ENCODE measurements around the gene PLLP.

The PLLP gene

GRCh38 chr16:57235128-57236021 lies 49.1 kb downstream of the PLLP start:
- TF ChIP-seq CSDC2 (CRISPR knock-in tag; IDR thresholded peaks at IDR 0.05) (no peak), CSRNP3 (CRISPR knock-in tag; IDR thresholded peaks at IDR 0.05) (no peak), ZNF8 (CRISPR knock-in tag; IDR thresholded peaks at IDR 0.05) (no peak), ARNTL (CRISPR knock-in tag; IDR thresholded peaks at IDR 0.05; ENCODE audit: borderline replicate concordance, low read depth) (no peak), CREB5 (CRISPR knock-in tag; IDR thresholded peaks at IDR 0.05; ENCODE audit: low read depth) (no peak), BACH2 (CRISPR knock-in tag; IDR thresholded peaks at IDR 0.05; ENCODE audit: borderline replicate concordance) (no peak), RARB (CRISPR knock-in tag; IDR thresholded peaks at IDR 0.05) (no peak), GLIS3 (CRISPR knock-in tag; IDR thresholded peaks at IDR 0.05) (no peak), TSHZ2 (CRISPR knock-in tag; IDR thresholded peaks at IDR 0.05) (no peak), ZC3H10 (CRISPR knock-in tag; IDR thresholded peaks at IDR 0.05) (no peak), ESRRG (CRISPR knock-in tag; IDR thresholded peaks at IDR 0.05) (no peak), SNAI2 (CRISPR knock-in tag; IDR thresholded peaks at IDR 0.05) (no peak), PATZ1 (CRISPR knock-in tag; IDR thresholded peaks at IDR 0.05; ENCODE audit: borderline replicate concordance) (no peak), ISL1 (CRISPR knock-in tag; IDR thresholded peaks at IDR 0.05) (no peak), ZFP30 (CRISPR knock-in tag; IDR thresholded peaks at IDR 0.05) (no peak)
- ATAC-seq = no peak

GRCh38 chr16:57234707-57235092 lies 49.8 kb downstream of the PLLP start:
- no peak for ATAC-seq
- TF ChIP-seq ZC3H10 (CRISPR knock-in tag; IDR thresholded peaks at IDR 0.05) (no peak), SNAI2 (CRISPR knock-in tag; IDR thresholded peaks at IDR 0.05) (no peak), ZFP3 (CRISPR knock-in tag; IDR thresholded peaks at IDR 0.05) (no peak), TCF4 (CRISPR knock-in tag; IDR thresholded peaks at IDR 0.05; ENCODE audit: borderline replicate concordance) (no peak), TSHZ2 (CRISPR knock-in tag; IDR thresholded peaks at IDR 0.05) (no peak), CREB5 (CRISPR knock-in tag; IDR thresholded peaks at IDR 0.05; ENCODE audit: low read depth) (no peak), OSR1 (CRISPR knock-in tag; IDR thresholded peaks at IDR 0.05) (no peak), ZNF565 (CRISPR knock-in tag; conservative IDR thresholded peaks at IDR 0.05; ENCODE audit: low read depth) (no peak), PPARA (CRISPR knock-in tag; IDR thresholded peaks at IDR 0.05; ENCODE audit: borderline replicate concordance) (no peak), PATZ1 (CRISPR knock-in tag; IDR thresholded peaks at IDR 0.05; ENCODE audit: borderline replicate concordance) (no peak), ZFP30 (CRISPR knock-in tag; IDR thresholded peaks at IDR 0.05) (no peak), ZNF8 (CRISPR knock-in tag; IDR thresholded peaks at IDR 0.05) (no peak), POU6F1 (CRISPR knock-in tag; IDR thresholded peaks at IDR 0.05; ENCODE audit: borderline replicate concordance, low read depth) (no peak), BACH2 (CRISPR knock-in tag; IDR thresholded peaks at IDR 0.05; ENCODE audit: borderline replicate concordance) (no peak), RARB (CRISPR knock-in tag; IDR thresholded peaks at IDR 0.05) (no peak), CSDC2 (CRISPR knock-in tag; IDR thresholded peaks at IDR 0.05) (no peak), TOX (CRISPR knock-in tag; IDR thresholded peaks at IDR 0.05; ENCODE audit: borderline replicate concordance) (no peak)

All from SK-N-SH treated with all-trans-retinoic acid at 6 μM for 48 hours (cell line).